LNCaP clone FGC (cell line): ENCODE data around the gene SLC39A11.
A peak's percentile ranks its signal among the peaks of the same experiment; 100 is the strongest.

Experiments used
- DNase-seq: peaks from one replicate; pipeline ENCODE4 v3.0.0-alpha.2; 2011; ENCODE audit warnings: low read depth
- H3K4me3 ChIP-seq: 2 replicates; pipeline ENCODE4 v1.5.1; 2011; ENCODE audit warnings: mild to moderate bottlenecking, low read depth, low read length, control low read depth
- TF ChIP-seq, protein P1 (sequence below): IDR thresholded peaks from 2 replicates; pipeline ENCODE4 v1.5.1; 2012; ENCODE audit warnings: mild to moderate bottlenecking; ENCODE audit not compliant: control insufficient read depth, insufficient read depth; ENCODE audit errors: extremely low read depth

The SLC39A11 gene

DNA sequence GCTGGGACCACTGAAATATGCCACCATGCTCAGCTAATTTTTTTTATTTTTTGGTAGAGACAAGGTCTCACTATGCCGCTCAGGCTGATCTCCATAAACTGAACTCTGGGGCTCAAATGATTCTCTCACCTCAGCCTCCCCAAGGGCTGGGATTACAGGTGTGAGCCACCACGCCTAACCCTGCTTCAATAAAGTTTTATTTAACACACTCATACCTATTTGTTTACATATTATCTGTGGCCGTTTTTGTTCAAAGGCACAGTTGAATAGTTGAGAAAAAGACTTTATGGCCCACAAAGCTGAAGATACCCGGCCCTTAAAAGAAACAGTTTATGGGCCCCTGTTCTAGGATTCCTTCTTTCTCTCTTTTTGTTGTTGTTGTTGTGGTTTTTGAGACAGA is 419.8 kb downstream of the SLC39A11 start:
- TF ChIP-seq, protein P1, sequence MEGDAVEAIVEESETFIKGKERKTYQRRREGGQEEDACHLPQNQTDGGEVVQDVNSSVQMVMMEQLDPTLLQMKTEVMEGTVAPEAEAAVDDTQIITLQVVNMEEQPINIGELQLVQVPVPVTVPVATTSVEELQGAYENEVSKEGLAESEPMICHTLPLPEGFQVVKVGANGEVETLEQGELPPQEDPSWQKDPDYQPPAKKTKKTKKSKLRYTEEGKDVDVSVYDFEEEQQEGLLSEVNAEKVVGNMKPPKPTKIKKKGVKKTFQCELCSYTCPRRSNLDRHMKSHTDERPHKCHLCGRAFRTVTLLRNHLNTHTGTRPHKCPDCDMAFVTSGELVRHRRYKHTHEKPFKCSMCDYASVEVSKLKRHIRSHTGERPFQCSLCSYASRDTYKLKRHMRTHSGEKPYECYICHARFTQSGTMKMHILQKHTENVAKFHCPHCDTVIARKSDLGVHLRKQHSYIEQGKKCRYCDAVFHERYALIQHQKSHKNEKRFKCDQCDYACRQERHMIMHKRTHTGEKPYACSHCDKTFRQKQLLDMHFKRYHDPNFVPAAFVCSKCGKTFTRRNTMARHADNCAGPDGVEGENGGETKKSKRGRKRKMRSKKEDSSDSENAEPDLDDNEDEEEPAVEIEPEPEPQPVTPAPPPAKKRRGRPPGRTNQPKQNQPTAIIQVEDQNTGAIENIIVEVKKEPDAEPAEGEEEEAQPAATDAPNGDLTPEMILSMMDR: no peak
- no peak for DNase-seq
- no peak overlapping the region for H3K4me3 ChIP-seq

DNA sequence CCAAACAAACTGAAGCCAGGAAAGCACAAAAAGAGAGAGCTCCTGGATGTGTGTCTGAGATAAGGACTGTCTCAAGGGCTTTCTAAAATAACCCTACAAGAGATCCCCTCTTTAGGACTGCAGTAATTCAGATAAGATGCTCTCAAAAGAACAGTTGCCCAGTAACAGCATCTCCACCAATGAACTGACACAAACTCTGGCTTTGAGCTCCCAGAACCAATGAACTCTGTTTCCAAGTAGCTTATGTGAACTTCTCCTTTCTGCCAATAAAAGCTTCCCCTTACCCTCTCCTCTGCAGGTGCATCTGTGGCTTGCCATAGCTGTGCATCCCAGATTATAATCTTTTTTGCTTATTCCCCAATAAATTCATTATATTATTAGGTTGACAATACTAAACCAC is 421.5 kb downstream of the SLC39A11 start:
- H3K4me3 ChIP-seq: no peak overlapping the region
- DNase-seq: no peak
- TF ChIP-seq, protein P1: no peak

DNA sequence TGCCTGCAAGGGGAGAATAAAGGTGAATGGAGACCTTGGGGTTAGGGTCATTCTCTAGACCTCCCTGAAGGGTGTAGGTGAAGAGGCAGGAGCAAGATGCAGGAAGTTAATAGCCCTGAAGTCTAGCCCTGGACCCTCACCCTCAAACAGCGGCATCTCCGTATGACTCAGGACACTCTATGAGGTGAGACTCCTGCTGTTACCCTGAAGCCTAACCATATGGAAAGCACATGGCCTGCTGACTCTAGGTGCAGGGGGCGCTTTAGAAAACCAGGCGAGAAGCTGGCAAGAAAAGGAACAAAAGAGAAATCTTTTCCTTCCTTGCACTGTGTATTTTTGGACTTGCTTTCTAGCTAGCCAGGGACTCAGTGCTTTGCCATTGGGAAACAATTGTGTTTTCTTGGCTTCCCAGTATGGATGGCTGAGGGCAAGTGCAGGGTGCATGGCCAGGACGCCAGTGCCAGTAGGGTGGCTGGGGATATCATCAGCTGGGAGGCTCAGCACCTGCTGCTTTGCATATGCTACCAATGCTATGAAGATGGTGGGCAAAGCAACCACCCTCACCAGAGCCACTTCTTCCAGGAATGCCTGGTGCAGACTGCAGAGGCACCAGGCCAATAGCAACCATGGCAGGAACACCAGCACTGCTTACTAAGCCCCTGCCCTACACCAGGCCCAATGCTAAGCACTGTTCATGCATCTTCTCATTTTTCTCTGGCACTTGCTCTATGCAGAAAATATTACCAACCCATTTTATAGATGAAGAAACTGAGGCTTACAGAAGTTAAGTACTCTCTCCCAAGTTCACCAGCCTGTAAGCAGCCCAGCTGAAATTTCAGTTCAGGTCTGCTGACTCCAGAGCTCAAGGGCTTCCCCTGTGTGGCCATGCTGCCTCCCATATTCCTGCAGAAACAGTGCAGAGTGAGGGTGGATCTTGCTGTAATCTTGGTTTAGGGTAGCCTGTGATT is 425.1 kb downstream of the SLC39A11 start:
- TF ChIP-seq, protein P1: no peak
- H3K4me3 ChIP-seq: no peak overlapping the region
- DNase-seq: no peak

DNA sequence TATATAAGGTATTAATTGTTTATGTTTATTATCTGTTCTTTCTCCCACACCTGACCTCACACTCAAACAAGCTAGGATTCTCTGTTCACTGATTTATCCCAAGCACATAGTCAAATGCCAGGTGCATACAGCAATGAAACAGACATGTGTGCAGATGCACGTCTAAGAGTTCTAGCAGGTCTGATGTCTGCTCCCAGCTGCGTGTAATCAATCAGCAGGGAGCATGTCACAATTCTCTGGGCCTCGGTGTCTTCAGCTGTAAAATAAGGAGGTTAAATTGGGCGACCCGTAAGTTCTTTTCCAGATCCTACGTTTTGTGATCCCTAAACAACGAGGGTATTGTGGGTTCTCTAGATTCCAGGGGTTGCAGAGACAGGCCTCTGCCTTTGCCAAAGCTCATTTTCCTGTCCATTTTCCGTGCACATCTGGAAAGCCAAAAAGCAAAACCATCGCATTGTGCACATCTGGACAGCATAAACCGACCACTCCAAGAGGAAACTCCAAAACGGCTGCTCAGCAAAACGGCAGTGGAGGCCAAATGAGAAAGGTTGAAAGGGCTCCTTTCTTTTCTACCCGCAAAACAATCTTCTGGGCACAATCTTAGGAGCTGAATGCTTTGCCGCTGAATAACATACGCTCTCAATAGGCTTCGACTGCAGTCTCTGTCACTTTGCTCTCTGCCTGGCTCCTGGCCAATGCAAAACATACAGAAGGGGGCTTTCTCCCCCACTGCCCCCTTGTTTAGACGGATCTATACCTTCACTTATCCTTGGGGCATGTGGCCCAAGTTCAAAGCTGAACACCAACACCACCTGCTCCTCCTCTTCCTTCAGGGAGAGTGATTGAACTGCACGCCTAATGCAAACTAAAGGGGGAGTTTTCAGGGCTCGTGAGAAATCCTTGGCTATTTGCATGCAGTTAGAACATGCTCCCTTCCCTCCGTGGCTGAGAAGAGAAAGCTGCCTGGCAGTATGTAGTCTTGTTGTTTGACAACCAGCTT is 426.3 kb downstream of the SLC39A11 start:
- TF ChIP-seq, protein P1: no peak
- no peak overlapping the region for H3K4me3 ChIP-seq
- DNase-seq: peak; percentile 40

DNA sequence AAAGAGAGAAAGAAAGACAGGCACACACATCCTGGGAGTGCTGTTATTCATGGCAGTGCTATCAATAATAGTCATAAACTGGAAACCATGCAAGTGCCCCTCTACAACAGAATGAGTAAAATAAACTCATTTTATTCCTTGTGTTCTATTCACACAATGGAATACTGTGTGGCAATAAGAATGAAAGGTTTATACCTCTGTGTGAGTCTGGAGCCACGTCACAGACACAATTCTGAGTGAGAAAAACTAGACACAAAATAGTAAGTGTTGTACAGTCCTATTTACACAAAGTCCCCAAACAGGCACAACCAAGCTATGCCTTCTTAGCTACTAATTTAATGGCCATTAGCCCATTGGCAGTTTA is 429.7 kb downstream of the SLC39A11 start:
- DNase-seq: no peak
- H3K4me3 ChIP-seq: no peak overlapping the region
- TF ChIP-seq, protein P1: no peak

DNA sequence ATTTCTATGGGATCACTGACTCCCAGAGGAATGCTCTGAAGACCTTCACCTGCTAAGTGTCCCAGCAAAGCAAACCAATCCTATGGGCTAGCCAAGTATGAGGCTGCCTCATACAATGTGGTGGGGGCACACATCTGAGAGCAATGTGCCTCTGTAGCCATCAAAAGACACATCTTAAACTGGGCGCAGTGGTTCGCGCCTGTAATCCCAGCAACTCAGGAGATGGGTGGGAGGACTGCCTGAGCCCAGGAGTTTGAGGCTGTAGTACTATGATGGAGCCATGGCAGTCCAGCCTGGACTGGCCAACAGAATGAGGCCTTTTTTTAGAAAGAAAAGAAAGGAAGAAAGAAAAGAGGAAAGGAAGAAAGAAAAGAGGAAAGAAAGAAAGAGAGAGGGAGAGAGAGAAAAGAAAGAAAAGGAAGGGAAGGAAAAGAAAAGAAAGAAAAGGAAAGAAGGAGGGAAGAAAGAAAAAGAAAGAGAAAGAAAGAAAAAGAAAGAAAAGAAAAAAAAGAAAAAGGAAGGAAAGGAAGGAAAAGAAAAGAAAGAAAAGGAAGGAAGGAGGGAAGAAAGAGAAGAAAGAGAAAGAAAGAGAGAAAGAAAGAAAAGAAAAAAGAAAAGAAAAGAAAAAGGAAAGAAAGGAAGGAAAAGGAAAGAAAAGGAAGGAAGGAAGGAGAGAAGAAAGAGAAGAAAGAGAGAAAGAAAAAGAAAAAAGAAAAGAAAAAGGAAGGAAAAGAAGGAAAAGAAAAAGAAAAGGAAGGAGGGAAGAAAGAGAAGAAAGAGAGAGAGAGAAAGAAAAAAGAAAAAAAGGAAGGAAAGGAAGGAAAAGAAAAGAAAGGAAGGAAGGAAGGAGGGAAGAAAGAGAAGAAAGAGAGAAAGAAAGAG is 430.3 kb downstream of the SLC39A11 start:
- TF ChIP-seq, protein P1: no peak
- H3K4me3 ChIP-seq: no peak overlapping the region
- no peak for DNase-seq
